ENCODE measurements around the gene ANKRD12.

Gene ANKRD12

DNA sequence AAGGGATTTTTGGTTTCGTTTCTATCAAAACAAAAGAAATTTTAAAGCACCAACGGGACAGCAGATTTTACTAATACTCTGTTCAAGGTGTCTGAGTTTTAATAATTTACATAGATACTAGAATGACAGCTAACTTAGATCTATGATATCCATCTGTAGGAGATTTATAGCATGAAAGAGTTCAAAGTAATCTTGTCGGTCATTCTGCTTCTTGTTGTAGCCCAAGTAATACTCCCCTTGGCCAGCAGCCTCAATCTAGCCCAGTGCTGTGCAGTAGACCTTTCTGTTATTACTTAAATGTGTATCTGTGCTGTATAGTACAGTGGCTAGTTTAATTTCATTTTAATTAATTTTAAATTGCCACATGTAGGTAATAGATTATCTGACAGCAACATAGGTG lies 44.7 kb downstream of the ANKRD12 start:
- DNase-seq (ENCODE audit: low read depth in 2 of 2, low spot score in 1 of 2): no peak

DNA sequence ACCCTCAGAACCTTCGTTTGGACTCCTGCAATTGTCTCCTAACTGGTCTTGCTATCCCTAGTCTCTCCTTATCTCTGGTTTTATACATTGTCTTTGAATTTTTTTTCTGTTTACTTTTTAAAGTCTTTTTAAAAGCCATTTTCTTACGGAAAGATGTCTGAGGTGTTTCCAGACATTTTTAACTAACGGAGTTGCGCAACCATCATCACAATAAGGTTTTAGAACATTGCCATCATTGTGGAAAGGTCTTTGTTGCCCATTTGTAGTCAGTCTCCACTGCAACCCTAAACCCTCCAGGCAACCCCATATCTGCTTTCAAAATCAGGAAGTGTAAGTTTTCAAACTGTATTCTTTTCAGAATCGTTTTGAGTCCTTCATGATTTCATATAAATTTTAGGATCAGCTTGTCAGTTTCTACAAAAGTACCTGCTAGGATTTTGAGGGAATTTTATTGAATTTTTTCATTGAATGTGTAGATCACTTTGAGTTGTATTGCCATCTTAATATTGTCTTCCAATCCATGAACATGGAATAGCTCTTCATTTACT lies 46.3 kb downstream of the ANKRD12 start:
- no peak for DNase-seq (ENCODE audit: low read depth in 2 of 2, low spot score in 1 of 2)

DNA sequence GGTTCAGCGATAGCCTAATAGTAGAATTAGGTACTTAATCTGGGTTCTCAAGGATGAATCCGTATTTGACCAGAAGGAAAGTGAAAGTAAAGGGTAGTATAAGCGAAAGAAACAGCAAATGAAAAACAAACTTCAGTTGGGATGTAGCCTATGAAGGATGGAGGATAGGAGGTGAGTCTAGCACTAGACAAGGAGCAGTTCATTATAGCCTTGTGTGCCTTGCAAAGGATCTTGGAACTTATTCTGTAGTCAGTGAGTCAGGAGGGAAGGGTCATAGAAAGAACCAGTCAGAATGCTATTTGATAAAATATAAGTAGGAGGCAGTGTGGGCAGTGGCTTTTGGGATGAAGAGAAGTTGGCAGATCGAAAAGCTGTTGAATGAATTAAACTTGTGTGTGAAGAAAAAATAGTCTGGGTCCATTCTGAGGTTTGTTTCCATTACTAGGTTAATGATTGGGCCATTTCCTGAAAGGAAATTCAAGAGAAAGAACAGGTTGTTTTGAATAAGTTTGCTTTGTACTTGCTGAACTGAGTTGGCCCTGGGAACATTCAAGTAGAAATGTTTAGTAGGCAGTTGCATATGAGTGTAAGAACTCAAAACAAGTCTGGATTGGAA lies 48.5 kb downstream of the ANKRD12 start:
- DNase-seq (ENCODE audit: low read depth in 2 of 2, low spot score in 1 of 2): no peak

DNA sequence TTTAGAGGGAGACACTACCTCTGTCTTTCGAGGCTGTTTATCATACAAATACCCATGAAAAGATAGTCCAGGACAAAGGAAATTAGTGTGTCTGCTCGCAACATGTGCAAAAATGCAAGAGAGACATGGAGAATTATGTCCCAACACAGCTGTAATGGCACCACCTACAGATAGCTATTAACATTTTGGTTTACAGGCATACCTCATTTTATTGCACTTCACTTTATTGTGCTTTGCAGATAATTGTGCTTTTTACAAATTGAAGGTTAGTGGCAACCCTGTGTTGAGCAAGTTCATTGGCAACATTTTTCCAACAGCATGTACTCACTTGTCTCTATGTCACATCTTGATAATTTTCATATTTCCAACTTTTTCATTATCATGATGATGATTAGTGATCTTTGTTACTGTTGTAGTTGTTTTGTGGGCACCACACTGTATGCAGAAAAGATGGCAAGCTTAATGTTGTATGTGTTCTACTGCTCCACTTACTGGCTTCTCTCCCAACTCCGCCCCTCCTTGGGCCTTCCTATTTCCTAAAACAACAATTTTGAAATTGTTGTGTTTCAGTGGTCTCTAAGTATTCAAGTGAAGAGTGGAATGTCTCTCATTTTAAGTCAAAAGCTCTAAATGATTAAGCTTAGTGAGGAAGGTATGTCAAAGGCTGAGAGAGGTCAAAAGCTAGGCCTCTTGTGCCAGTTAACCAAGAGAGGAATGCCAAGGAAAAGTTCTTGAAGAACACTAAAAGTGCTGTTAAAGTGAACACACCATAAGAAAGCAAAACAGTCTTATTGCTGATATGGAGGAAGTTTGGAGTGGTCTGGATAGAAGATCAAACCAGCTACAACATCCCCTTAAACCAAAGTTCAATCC lies 52.0 kb downstream of the ANKRD12 start:
- DNase-seq (ENCODE audit: low read depth in 2 of 2, low spot score in 1 of 2): no peak

DNA sequence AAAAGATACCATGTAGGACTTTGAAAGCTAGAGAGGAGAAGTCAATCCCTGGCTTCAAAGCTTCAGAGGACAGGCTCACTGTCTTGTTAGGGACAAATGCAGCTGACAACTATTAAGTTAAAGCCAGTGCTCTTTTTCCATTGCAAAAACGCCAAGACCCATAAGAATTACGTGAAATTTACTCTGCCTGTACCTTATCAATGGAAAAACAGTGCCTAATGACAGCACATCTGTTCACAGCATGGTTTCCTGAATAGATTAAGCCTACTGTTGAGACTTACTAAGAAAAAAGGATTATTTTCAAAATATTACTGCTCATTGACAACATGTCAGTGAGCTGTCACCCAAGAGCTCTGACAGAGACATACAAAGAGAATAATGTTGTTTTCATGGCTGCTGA lies 52.9 kb downstream of the ANKRD12 start:
- no peak for DNase-seq (ENCODE audit: low read depth in 2 of 2, low spot score in 1 of 2)

DNA sequence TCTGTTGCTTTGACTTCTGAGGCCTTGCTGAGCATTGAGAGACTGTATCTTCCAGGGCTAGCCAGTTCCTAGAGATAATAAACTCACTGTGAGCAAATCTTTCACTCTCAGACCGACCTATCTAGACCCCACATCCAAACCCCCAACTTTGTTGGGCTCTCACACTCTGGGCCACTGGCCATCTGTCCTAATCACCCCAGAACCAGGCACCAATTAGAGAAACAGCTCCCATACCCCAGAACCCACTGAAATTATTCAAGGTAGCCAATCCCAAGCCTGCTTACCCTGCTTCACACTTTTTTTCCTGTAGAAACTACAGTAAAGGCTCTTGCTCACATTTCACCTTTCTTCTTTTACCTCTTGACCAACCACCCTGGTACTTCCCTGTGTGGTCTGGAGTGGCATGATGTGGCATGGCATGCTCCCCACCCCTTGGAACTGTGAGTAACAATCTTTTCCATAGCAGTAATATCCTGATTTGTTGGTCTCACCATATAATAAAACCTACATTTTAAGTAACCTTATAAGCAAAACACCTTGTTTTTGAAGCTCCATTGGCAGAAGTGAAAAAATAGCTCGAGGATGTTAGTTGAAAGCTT lies 55.2 kb downstream of the ANKRD12 start:
- no peak for DNase-seq (ENCODE audit: low read depth in 2 of 2, low spot score in 1 of 2)

DNA sequence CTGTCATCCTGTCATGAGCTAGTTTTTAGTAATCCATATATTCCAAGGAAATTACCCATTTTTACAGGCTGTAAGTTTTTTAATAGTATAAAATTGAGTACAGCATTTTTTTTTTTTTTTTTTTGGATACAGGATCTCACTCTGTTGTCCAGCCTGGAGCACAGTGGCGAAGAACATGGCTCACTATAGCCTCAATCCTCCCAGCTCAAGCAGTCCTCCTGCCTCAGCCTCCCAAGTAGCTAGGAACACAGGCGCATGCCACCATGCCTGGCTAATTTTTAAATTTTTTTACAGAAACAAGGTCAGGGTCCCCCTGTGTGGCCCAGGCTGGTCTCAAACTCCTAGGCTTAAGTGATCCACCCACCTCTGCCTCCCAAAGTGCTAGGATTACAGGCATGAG lies 56.5 kb downstream of the ANKRD12 start:
- no peak for DNase-seq (ENCODE audit: low read depth in 2 of 2, low spot score in 1 of 2)

DNA sequence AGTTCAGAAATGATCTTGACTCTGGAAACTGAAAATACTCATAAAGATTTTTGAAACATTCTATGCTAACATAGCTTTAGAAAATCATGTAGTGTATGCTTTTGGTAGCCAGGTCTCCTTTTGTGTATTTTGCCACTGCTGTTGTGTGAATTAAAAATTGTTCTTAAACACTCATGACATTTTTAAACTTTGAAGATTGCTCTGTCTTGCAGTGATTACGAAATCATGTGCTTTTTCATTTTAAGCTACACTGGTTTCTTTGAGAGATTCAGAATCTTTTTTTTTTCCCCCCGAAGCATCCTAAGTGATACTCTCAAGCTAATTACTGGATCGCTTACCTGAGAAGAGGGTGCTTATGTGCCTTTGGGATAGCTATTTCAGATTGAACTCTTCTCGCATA lies 60.0 kb downstream of the ANKRD12 start:
- no peak for DNase-seq (ENCODE audit: low read depth in 2 of 2, low spot score in 1 of 2)

DNA sequence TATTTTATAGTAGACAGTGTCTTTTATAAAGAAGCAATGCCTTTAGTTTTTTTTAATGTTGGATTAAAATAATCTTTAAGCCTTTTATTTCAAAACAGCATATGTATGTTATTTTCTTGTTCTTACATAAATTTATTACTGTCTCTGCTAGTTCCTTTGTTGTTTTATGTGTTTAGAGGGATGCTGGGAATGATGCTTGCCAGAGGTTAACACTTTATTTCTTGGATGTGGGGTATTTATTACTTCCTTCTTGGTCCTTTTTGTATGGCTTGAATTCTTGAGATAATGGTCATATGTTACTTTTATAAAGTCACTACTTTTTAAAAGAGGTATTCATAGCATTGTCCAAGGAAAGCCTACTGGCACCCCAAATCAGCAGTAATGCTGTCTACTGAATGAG lies 63.1 kb downstream of the ANKRD12 start:
- DNase-seq (ENCODE audit: low read depth in 2 of 2, low spot score in 1 of 2): no peak

DNA sequence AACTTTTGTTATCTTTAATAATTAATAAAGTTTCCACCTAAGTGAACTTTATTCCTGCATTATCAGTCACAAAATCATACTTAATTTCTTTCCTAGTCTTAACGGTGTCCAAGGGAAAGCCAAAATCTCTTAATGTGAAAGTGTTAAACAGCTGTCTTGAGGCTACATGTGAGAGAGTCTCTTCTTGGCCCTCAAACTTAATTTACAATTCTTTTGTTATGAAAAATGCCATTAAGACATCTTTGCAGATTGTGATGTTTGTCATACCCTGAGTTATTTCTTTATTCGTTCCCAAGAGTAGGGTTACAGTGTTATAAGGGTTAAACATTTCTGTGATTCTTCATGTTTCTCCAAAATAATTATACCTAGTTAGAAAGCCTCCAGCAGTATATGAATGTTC lies 64.6 kb downstream of the ANKRD12 start:
- DNase-seq (ENCODE audit: low read depth in 2 of 2, low spot score in 1 of 2): no peak

DNA sequence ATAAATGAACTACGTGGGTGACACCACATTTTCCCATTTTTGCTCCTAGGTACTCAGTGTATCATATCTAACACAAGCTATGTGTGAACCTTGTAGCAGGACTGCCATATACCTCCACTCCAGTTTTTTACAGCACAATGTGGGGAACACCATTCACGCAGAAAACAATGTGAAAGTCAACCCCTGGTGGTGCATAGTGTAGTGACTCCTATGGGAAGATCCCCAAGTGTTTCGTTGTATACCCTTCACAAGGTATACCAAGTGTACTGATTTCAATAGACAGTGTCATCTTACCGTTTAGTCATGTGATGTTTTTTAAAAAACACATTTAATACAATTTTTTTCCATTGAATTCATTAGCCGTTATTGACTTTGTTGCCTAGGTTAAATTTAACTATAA lies 68.1 kb downstream of the ANKRD12 start:
- no peak for DNase-seq (ENCODE audit: low read depth in 2 of 2, low spot score in 1 of 2)

DNA sequence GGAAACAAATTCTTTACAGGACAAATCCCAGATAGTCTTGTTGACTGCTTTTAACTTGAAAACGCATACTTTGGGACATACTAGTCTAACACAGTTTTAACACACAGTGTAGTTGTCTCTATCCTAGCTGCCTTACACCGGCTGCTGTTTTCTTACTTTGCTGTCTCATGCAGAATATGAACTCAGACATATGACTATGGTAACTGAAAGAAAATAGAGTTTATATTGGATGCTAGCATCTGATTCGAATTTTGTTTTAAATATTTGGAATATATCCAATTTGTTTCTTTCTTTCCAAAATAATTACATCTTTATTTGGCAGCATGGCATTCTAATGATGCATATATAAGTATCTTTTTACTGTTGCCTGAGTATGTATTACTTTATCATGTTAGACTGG lies 69.8 kb downstream of the ANKRD12 start:
- no peak for DNase-seq (ENCODE audit: low read depth in 2 of 2, low spot score in 1 of 2)

DNA sequence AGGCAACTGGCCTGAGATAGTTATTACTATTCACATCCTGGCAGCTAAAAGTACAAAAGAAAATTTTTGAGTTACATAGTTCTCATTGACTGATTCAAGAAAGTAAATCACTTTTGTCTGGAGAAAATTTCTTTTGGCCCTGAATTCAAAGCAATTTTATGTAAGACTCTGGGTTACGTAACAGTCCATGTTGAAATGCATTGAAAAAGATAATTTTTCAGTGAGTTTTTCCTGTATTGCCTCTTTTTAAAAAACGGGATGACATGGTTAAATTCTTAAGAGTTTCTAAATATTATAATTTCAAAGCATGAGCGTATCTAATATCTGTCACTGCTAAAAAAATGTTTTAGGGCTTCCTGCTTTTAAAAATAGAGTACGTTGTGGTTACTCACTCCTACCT lies 72.7 kb downstream of the ANKRD12 start:
- no peak for DNase-seq (ENCODE audit: low read depth in 2 of 2, low spot score in 1 of 2)

DNA sequence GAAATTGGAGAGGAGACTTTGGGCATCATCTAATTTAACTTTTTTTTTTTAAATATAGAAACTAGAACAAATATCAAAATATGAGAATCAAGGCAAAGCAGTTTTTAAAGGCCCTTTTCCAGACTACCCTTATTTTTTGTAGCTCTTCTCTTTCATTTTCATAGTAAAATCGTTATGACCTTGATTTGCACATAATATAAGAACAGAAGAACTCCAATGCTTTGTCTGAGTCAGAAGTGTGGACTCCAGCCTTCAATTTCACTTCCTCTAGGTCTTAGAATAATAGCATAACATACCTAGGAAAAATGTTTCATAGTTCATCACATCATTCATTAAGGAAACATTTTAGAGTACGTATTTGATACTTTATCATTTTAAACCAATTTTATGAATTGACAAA lies 74.4 kb downstream of the ANKRD12 start:
- DNase-seq (ENCODE audit: low read depth in 2 of 2, low spot score in 1 of 2): no peak

DNA sequence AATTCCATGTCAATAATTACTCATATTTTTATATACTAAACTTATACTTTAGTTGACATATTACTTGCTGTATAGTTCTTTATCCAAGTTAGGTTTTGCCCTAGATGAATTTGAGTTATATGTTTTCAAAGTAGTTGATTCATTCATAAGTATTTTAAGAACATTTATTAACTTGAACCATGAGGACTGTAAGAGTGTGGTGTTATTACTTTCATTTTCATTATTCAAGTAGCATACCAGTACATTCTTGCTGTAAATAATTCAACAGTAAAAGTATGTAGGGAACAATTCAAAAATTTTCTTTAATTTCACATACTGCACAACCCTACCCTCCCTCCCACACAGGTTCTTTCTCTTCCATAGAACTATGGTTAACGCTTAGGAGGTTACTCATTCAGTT lies 75.4 kb downstream of the ANKRD12 start:
- no peak for DNase-seq (ENCODE audit: low read depth in 2 of 2, low spot score in 1 of 2)

DNA sequence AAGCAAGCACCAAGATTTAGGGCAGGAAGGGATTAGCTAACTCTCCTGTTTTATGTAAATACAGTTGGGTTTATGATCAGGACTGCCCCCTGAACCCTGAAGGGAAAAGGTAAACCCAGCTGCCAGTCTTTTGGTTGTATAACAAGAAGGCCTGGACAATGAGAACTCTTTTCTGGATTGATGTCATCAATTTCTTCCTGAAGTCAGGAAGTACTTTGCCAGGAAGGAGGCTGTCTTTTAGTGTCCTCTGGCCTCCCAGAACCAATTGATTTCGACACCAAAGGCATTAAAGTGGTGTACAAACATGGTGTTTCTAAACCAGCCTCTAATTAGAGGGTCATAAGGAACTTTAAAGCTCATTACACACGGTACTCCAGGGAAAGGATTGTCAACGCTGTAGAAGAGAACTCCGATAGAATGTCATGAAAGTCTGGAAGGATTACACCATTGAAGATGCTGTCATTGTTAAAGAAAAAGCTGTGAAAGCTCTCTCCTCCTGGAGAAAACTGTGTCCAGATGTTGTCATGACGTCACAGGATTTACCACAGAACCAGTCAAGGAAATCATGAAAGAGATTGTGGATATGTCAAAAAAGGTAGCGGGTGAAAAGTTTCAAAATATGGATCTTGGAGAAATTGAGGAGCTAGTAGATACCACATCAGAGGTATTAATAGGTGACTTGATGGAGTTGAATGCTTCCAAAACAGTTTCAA lies 78.8 kb downstream of the ANKRD12 start:
- DNase-seq (ENCODE audit: low read depth in 2 of 2, low spot score in 1 of 2): no peak

DNA sequence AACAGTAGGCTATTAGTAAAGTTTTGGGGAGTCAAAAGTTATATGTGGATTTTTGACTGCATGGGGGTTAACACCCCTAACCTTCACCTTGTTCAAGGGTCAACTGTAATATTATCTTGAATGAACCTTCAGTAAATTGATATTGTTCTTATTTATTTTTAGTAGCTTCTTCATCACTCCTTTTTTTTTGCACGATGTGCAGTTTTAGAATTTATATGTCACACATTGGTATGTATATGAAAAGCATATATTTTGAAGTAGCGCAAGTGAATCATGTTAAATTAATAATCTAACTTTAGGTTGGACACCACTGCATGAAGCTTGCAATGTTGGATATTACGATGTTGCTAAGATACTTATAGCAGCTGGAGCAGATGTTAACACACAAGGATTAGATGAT lies 79.9 kb downstream of the ANKRD12 start:
- no peak for DNase-seq (ENCODE audit: low read depth in 2 of 2, low spot score in 1 of 2)

DNA sequence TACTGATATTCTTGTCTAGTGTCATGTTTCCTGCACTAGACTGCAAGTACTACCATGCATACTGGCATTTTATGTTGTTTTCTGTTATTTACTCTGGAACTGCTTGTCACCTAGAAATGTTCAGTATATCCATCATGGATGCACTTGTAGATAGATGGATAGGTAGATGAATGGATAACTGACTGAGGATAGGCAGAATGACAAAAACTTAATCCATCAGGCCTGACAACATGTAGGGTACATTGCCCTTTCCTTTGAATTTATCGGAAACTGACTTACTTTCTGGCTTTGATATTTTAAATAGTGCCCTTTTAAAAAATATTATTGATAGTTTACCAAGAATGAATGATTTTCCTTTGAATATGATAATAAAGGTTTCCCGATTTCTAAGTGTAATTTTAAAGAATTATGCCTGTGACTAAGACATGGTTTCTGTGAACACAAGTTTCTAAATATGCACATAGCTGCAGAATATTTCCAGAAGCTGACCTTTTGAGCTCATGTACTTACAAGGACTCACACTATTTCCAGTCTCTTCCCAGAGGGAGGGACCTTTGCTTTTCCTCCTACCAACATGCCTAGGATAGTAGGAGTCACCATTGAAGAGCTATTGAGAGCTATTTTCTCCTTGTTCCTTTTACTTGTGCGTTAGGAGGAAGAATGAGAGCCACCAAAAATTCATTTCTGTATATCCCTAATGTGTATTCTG lies 81.3 kb downstream of the ANKRD12 start:
- no peak for DNase-seq (ENCODE audit: low read depth in 2 of 2, low spot score in 1 of 2)

DNA sequence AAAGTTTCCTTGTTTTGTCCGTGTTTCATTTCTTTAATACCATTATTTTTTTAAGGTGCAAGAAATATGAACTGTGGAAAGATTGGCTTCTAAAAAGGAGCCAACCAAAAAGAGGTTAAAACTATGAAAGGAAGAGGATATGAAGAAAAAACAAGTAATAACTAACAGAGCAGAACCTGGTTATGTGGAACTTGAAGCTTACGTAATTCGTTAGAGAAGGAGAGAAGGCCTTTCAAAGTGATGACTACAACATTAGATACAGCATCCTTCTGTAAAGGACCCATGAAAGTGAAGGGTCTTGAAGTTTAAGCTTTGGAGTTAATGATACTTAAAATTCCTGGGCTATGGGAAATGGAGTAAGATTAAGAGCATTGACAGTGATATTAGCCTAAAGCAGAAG lies 84.5 kb downstream of the ANKRD12 start:
- DNase-seq (ENCODE audit: low read depth in 2 of 2, low spot score in 1 of 2): no peak

DNA sequence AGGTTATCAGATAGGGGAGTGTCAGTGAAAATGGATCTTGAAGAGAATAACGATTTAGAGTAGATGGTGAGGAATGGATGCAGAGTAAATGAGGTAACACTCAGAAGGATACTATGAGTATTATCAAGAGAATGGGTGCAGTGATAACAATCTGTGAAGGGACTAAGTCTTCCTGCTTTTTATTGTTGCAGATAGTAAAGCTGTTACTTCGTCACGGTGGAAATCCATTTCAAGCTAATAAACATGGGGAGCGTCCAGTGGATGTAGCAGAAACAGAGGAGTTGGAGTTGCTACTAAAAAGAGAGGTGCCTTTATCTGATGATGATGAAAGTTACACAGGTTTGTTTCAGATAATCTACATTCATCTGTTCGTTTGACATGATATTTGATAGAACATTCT lies 85.1 kb downstream of the ANKRD12 start:
- no peak for DNase-seq (ENCODE audit: low read depth in 2 of 2, low spot score in 1 of 2)

DNA sequence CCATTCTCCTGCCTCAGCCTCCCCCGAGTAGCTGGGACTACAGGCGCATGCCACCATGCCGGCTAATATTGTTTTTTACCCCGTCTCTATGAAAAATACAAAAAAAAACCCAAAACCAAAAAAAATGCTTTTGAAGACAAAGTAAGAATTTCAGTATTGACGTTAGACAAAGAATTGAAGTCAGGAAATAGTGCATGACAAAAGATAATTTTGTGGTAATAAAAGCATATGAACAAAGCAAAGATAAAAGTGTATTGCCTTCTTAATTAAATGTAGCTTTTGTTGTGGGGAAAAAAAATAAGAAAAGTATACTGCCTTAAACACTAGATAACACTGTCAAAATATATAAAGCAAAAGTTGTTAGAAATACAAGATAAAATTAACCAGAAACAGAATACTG lies 86.8 kb downstream of the ANKRD12 start:
- DNase-seq (ENCODE audit: low read depth in 2 of 2, low spot score in 1 of 2): no peak
